OCI-LY1 (cell line): ENCODE results near the gene RHOBTB3.

Source experiments
- H2AFZ ChIP-seq: fragments of 200-600 bp; sonication (generic), shearing (Covaris generic); 2 replicates; pipeline ENCODE4 v1.6.0; 2014; ENCODE audit warnings: antibody characterized with exemption, mild to moderate bottlenecking, low read length
- H3F3A ChIP-seq: fragments of 200-600 bp; sonication (generic), shearing (Covaris generic); 2 replicates; pipeline ENCODE4 v1.6.0; 2014; ENCODE audit warnings: mild to moderate bottlenecking, antibody characterized with exemption, low read length, moderate library complexity; ENCODE audit not compliant: insufficient read depth
- H3K27ac ChIP-seq: fragments of 200-600 bp; sonication (generic); 2 replicates; pipeline ENCODE4 v1.5.1; 2014; ENCODE audit warnings: low read length, mixed run types, mild to moderate bottlenecking, low read depth; ENCODE audit not compliant: poor library complexity, severe bottlenecking
- H3K27me3 ChIP-seq: fragments of 200-600 bp; sonication (generic); 2 replicates; pipeline ENCODE4 v1.6.0; 2014; ENCODE audit warnings: antibody characterized with exemption, mild to moderate bottlenecking, low read length, moderate library complexity; ENCODE audit not compliant: insufficient read depth
- H3K36me3 ChIP-seq: fragments of 200-600 bp; sonication (generic); 2 replicates; pipeline ENCODE4 v1.6.1; 2014; ENCODE audit warnings: mild to moderate bottlenecking, antibody characterized with exemption, low read length, moderate library complexity, mixed read lengths; ENCODE audit not compliant: insufficient read depth
- H3K4me1 ChIP-seq: fragments of 200-600 bp; sonication (generic); 2 replicates; pipeline ENCODE4 v1.5.1; 2014; ENCODE audit warnings: mild to moderate bottlenecking, low read length, moderate library complexity; ENCODE audit not compliant: insufficient read depth, severe bottlenecking
- H3K4me2 ChIP-seq: fragments of 200-600 bp; sonication (generic), shearing (Covaris generic); 2 replicates; pipeline ENCODE4 v1.6.1; 2014; ENCODE audit warnings: low read length
- H3K4me3 ChIP-seq: fragments of 200-600 bp; sonication (generic); 2 replicates; pipeline ENCODE4 v1.5.1; 2014; ENCODE audit warnings: low read length, low read depth, mild to moderate bottlenecking, mixed read lengths; ENCODE audit not compliant: poor library complexity, severe bottlenecking
- H3K79me2 ChIP-seq: fragments of 200-600 bp; shearing (Covaris generic); 2 replicates; pipeline ENCODE4 v1.6.1; 2016; ENCODE audit warnings: mixed run types, low read length, mixed read lengths; ENCODE audit not compliant: insufficient read depth
- H3K9ac ChIP-seq: fragments of 200-600 bp; sonication (generic), shearing (Covaris generic); 2 replicates; pipeline ENCODE4 v1.6.1; 2014; ENCODE audit warnings: mild to moderate bottlenecking, low read length, mixed read lengths
- H3K9me2 ChIP-seq: fragments of 200-600 bp; sonication (generic), shearing (Covaris generic); 2 replicates; pipeline ENCODE4 v1.6.1; 2014; ENCODE audit warnings: low read depth, mild to moderate bottlenecking, low read length, mixed read lengths
- H3K9me3 ChIP-seq: fragments of 200-600 bp; shearing (Covaris generic); 2 replicates; pipeline ENCODE4 v1.6.1; 2014; ENCODE audit warnings: low read length, mixed read lengths
- H4K20me1 ChIP-seq: fragments of 200-600 bp; sonication (generic), shearing (Covaris generic); 2 replicates; pipeline ENCODE4 v1.6.0; 2016; ENCODE audit warnings: mild to moderate bottlenecking, low read length; ENCODE audit not compliant: insufficient read depth
- CTCF ChIP-seq: fragments of 200-600 bp; sonication (generic), shearing (Covaris generic); IDR thresholded peaks from 2 replicates; pipeline ENCODE4 v1.5.1; 2017; ENCODE audit warnings: mild to moderate bottlenecking, antibody characterized with exemption, low read length, moderate library complexity, mixed read lengths
- EZH2 ChIP-seq: fragments of 200-600 bp; sonication (generic), shearing (Covaris generic); IDR thresholded peaks from 2 replicates; pipeline ENCODE4 v1.8.0; 2017; ENCODE audit warnings: borderline replicate concordance, mixed run types, mild to moderate bottlenecking, antibody characterized with exemption, low read length, moderate library complexity, mixed read lengths

The RHOBTB3 gene

GRCh38 chr5:95697781-95698681 lies 33.1 kb upstream of the RHOBTB3 start:
- H3K4me2 ChIP-seq, result no peak overlapping the region
- no peaks in the 10 kb centered on the region for H4K20me1 ChIP-seq
- H3K9me3 ChIP-seq, result no peaks in the 10 kb centered on the region
- H3K4me1 ChIP-seq, result no peaks in the 10 kb centered on the region
- no peak overlapping the region for H3K9ac ChIP-seq
- H3K9me2 ChIP-seq, result no peaks in the 10 kb centered on the region
- no peaks in the 10 kb centered on the region for H3F3A ChIP-seq
- no peaks in the 10 kb centered on the region for H3K27me3 ChIP-seq
- no peaks in the 10 kb centered on the region for H3K79me2 ChIP-seq
- no peak for TF ChIP-seq EZH2
- TF ChIP-seq CTCF, result no peak
- H3K27ac ChIP-seq, result no peak overlapping the region
- no peak overlapping the region for H3K4me3 ChIP-seq
- no peak overlapping the region for H2AFZ ChIP-seq
- H3K36me3 ChIP-seq, result no peaks in the 10 kb centered on the region

- Histone ChIP-seq H4K20me1 (no peaks in the 10 kb centered on the region), H3K4me1 (no peaks in the 10 kb centered on the region), H3K9me3 (no peaks in the 10 kb centered on the region), H3F3A (no peaks in the 10 kb centered on the region), H3K79me2 (no peaks in the 10 kb centered on the region), H3K9me2 (no peaks in the 10 kb centered on the region), H3K4me3 (no peak overlapping the region), H3K27me3 (no peaks in the 10 kb centered on the region), H2AFZ (no peak overlapping the region), H3K4me2 (no peak overlapping the region), H3K36me3 (no peaks in the 10 kb centered on the region), H3K27ac (no peak overlapping the region), H3K9ac (no peak overlapping the region)
- no peak for TF ChIP-seq EZH2
- no peak for TF ChIP-seq CTCF
These were observed 31.8 kb upstream of the RHOBTB3 start for GRCh38 chr5:95699337-95699736.

GRCh38 chr5:95701074-95701473 lies 30.1 kb upstream of the RHOBTB3 start:
- TF ChIP-seq EZH2 (no peak), CTCF (no peak)
- Histone ChIP-seq H3K9me2 (no peaks in the 10 kb centered on the region), H3K4me1 (no peaks in the 10 kb centered on the region), H3K79me2 (no peaks in the 10 kb centered on the region), H3K9ac (no peak overlapping the region), H2AFZ (no peak overlapping the region), H4K20me1 (no peaks in the 10 kb centered on the region), H3K4me3 (no peak overlapping the region), H3K27me3 (no peaks in the 10 kb centered on the region), H3F3A (no peaks in the 10 kb centered on the region), H3K36me3 (no peaks in the 10 kb centered on the region), H3K27ac (no peak overlapping the region), H3K4me2 (no peak overlapping the region), H3K9me3 (no peaks in the 10 kb centered on the region)
